ENCODE measurements around the gene SECTM1.

- TF ChIP-seq CTCF (IDR thresholded peaks at IDR 0.05) (no peak), POLR2A (IDR thresholded peaks at IDR 0.05) (no peak)
Observed at GRCh38 chr17:82282239-82283207, 51.0 kb downstream of the SECTM1 start.

Measured in right lobe of liver (tissue), 4 donors.